GM23338 (cell line): ENCODE measurements around the gene CABP4. TPM values are rescaled to one million over a fixed set of nuclear protein-coding genes. Genes with fewer than 3 reads are reported as not detected.

ENCODE experiments used
- ATAC-seq: fragments of 200-7000 bp; cut with Tn5 transposase; 3 replicates; pipeline ENCODE4 v1.9.1; 2020
- DNase-seq: peaks from one replicate; pipeline ENCODE4 v3.0.0-alpha.2; 2015; ENCODE audit warnings: low spot score
- H2AFZ ChIP-seq: fragments of 200-600 bp; sonication (generic); 2 replicates; pipeline ENCODE4 v1.8.0; 2016; ENCODE audit warnings: antibody characterized with exemption, mild to moderate bottlenecking, moderate library complexity
- H3F3A ChIP-seq: fragments of 200-600 bp; sonication (generic); replicated peaks from 2 replicates; pipeline ENCODE4 v1.8.0; 2017; ENCODE audit warnings: antibody characterized with exemption, mixed run types, low read depth
- H3K27ac ChIP-seq: fragments of 200-600 bp; sonication (generic); 2 replicates; pipeline ENCODE4 v1.6.1; 2016; ENCODE audit warnings: low read depth
- H3K27me3 ChIP-seq: fragments of 200-600 bp; sonication (generic); 2 replicates; pipeline ENCODE4 v1.8.0; 2016; ENCODE audit warnings: mild to moderate bottlenecking, mixed run types, moderate library complexity; ENCODE audit not compliant: insufficient read depth
- H3K36me3 ChIP-seq: fragments of 200-600 bp; sonication (generic); 2 replicates; pipeline ENCODE4 v1.8.0; 2016; ENCODE audit warnings: mild to moderate bottlenecking; ENCODE audit not compliant: insufficient read depth
- H3K4me1 ChIP-seq: fragments of 200-600 bp; sonication (generic); 2 replicates; pipeline ENCODE4 v1.8.0; 2016; ENCODE audit warnings: mild to moderate bottlenecking, moderate library complexity; ENCODE audit not compliant: insufficient read depth
- H3K4me2 ChIP-seq: fragments of 200-600 bp; sonication (generic); 2 replicates; pipeline ENCODE4 v1.7.1; 2017; ENCODE audit warnings: mixed run types
- H3K4me3 ChIP-seq: fragments of 200-600 bp; sonication (generic); 2 replicates; pipeline ENCODE4 v1.6.1; 2016; ENCODE audit warnings: mixed run types
- H3K79me2 ChIP-seq: fragments of 200-600 bp; sonication (generic); replicated peaks from 2 replicates; pipeline ENCODE4 v1.8.0; 2017; ENCODE audit warnings: mild to moderate bottlenecking; ENCODE audit not compliant: insufficient read depth
- H3K9me2 ChIP-seq: fragments of 200-600 bp; sonication (generic); 2 replicates; pipeline ENCODE4 v1.8.0; 2017; ENCODE audit not compliant: insufficient read depth
- H4K20me1 ChIP-seq: fragments of 200-600 bp; sonication (generic); replicated peaks from 2 replicates; pipeline ENCODE4 v1.8.0; 2017; ENCODE audit warnings: mild to moderate bottlenecking; ENCODE audit not compliant: insufficient read depth
- H3K27ac Mint-ChIP-seq: 2 replicates; pipeline ENCODE4 v1.8.0; 2020; ENCODE audit warnings: inconsistent platforms, mild to moderate bottlenecking, moderate library complexity, mixed read lengths
- H3K27me3 Mint-ChIP-seq: 3 replicates; pipeline ENCODE4 v1.8.0; 2022; ENCODE audit warnings: low read depth, mild to moderate bottlenecking, moderate library complexity, mixed read lengths, inconsistent platforms; ENCODE audit not compliant: insufficient read depth, poor library complexity
- H3K36me3 Mint-ChIP-seq: 3 replicates; pipeline ENCODE4 v1.8.0; 2021; ENCODE audit warnings: low read depth, mild to moderate bottlenecking, inconsistent platforms, moderate library complexity, mixed read lengths
- H3K4me1 Mint-ChIP-seq: 3 replicates; pipeline ENCODE4 v1.8.0; 2020; ENCODE audit warnings: mild to moderate bottlenecking, inconsistent platforms, mixed read lengths
- H3K4me3 Mint-ChIP-seq: 3 replicates; pipeline ENCODE4 v1.8.0; 2021; ENCODE audit warnings: moderate library complexity, mild to moderate bottlenecking, inconsistent platforms, mixed read lengths
- H3K9me3 Mint-ChIP-seq: 3 replicates; pipeline ENCODE4 v1.8.0; 2020; ENCODE audit warnings: moderate library complexity, mild to moderate bottlenecking, inconsistent platforms, mixed read lengths
- CREB1 ChIP-seq: fragments of 250-450 bp; sonication (Bioruptor Pico); IDR thresholded peaks from 2 replicates; pipeline ENCODE4 v1.5.0; 2020; ENCODE audit warnings: low read depth, mild to moderate bottlenecking, moderate library complexity
- CTCF ChIP-seq, 2 experiments: fragments of 200-600 bp in 1 of 2; sonication (generic) in 1 of 2; conservative IDR thresholded peaks; 2 replicates each; pipeline versions ENCODE4 v1.5.1 to v1.6.1; 2016 to 2017; ENCODE audit warnings: antibody characterized with exemption in 2 of 2, low read depth in 2 of 2, mild to moderate bottlenecking in 2 of 2, moderate library complexity in 1 of 2
- ETS1 ChIP-seq: IDR thresholded peaks from 2 replicates; pipeline ENCODE4 v1.6.1; 2016; ENCODE audit warnings: antibody characterized with exemption
- EZH2 ChIP-seq: fragments of 200-600 bp; sonication (generic); IDR thresholded peaks from one replicate; pipeline ENCODE4 v1.8.0; 2017; ENCODE audit warnings: antibody characterized with exemption, mild to moderate bottlenecking, low read depth; ENCODE audit not compliant: unreplicated experiment
- EZH2phosphoT487 ChIP-seq: fragments of 200-600 bp; sonication (generic); IDR thresholded peaks from one replicate; pipeline ENCODE4 v1.8.1; 2018; ENCODE audit warnings: antibody characterized with exemption; ENCODE audit not compliant: unreplicated experiment
- JUNB ChIP-seq: IDR thresholded peaks from one replicate; pipeline ENCODE4 v1.6.1; 2016; ENCODE audit warnings: antibody characterized with exemption; ENCODE audit not compliant: unreplicated experiment
- NANOG ChIP-seq: IDR thresholded peaks from 2 replicates; pipeline ENCODE4 v1.6.1; 2016; ENCODE audit warnings: antibody characterized with exemption, borderline replicate concordance
- POLR2AphosphoS5 ChIP-seq: IDR thresholded peaks from 2 replicates; pipeline ENCODE4 v1.6.1; 2016; ENCODE audit warnings: antibody characterized with exemption, low read depth
- REST ChIP-seq: IDR thresholded peaks from one replicate; pipeline ENCODE4 v1.6.1; 2018; ENCODE audit warnings: antibody characterized with exemption; ENCODE audit not compliant: unreplicated experiment
- STAT1 ChIP-seq: IDR thresholded peaks from one replicate; pipeline ENCODE4 v1.6.1; 2016; ENCODE audit warnings: antibody characterized with exemption; ENCODE audit not compliant: unreplicated experiment
- ZNF114 ChIP-seq: fragments of 250-450 bp; sonication (Bioruptor Pico); IDR thresholded peaks from 2 replicates; pipeline ENCODE4 v1.5.0; 2020; ENCODE audit warnings: mild to moderate bottlenecking, moderate library complexity
- ZNF331 ChIP-seq: fragments of 250-450 bp; sonication (Bioruptor Pico); IDR thresholded peaks from 2 replicates; pipeline ENCODE4 v1.5.0; 2020; ENCODE audit warnings: low read depth, mild to moderate bottlenecking, moderate library complexity
- ZNF462 ChIP-seq: fragments of 250-450 bp; sonication (Bioruptor Pico); IDR thresholded peaks from 2 replicates; pipeline ENCODE4 v1.5.0; 2020; ENCODE audit warnings: mild to moderate bottlenecking, moderate library complexity
- polyA plus RNA-seq: library from polyadenylated mRNA; unstranded; fragments of >200 nt; fragmentation: Nextera tagmentation; extraction: Ambion mirVana; gene quantifications from 2 replicates; pipeline ENCODE4 v1.2.1, GENCODE V29; 2016
- total RNA-seq: library from RNA; depleted of rRNA; stranded (reverse); fragments of >200 nt; shearing (Covaris generic); gene quantifications from 2 replicates; pipeline ENCODE4 v1.2.3, GENCODE V29; 2014

The CABP4 gene
- total and polyA plus RNA-seq, 2 experiments from 2014 or later, result 0.28 TPM; not detected in 1

GRCh38 chr11:67492069-67492727 lies 37.0 kb downstream of the CABP4 start:
- H3K27ac ChIP-seq, result no peak overlapping the region
- no peaks in the 10 kb centered on the region; the same call in 1 of the 2 replicates for H3K36me3 ChIP-seq
- H3K9me2 ChIP-seq, result no peaks in the 10 kb centered on the region
- no peak for DNase-seq
- no peaks in the 10 kb centered on the region; the same call in 1 of the 2 replicates for H4K20me1 ChIP-seq
- Mint-ChIP-seq H3K4me1 (no peaks in the 10 kb centered on the region; the same call in 2 of the 3 replicates), H3K4me3 (no peak overlapping the region), H3K9me3 (no peaks in the 10 kb centered on the region), H3K36me3 (peaks cover 9% of the 10 kb centered on the region; the same call in 1 of the 3 replicates), H3K27ac (no peak overlapping the region), H3K27me3 (peaks cover 5% of the 10 kb centered on the region)
- H3K4me3 ChIP-seq, result no peak overlapping the region
- no peaks in the 10 kb centered on the region for H3K27me3 ChIP-seq
- ATAC-seq, result no peak
- no peaks in the 10 kb centered on the region for H3K4me1 ChIP-seq
- H3K4me2 ChIP-seq, result no peak overlapping the region
- 0 out of 2 replicates have a peak, but pooled peaks cover 3% of the 10 kb centered on the region for H3F3A ChIP-seq
- no peak overlapping the region for H2AFZ ChIP-seq
- H3K79me2 ChIP-seq, result no peaks in the 10 kb centered on the region
- TF ChIP-seq STAT1 (no peak), REST (no peak), POLR2AphosphoS5 (no peak), ZNF462 (CRISPR knock-in tag) (no peak), CTCF (conservative IDR thresholded peaks at IDR 0.05; ENCODE audit: low read depth in 2 of 2) (no peak), CREB1 (CRISPR knock-in tag) (no peak), NANOG (no peak), JUNB (no peak), EZH2phosphoT487 (no peak), ZNF331 (CRISPR knock-in tag) (no peak), EZH2 (no peak), ZNF114 (CRISPR knock-in tag) (no peak), ETS1 (no peak)
